Ureter (tissue), 1 donor: ENCODE results near the gene TSHZ2. TPM values are rescaled to one million over a fixed set of nuclear protein-coding genes. Genes with fewer than 3 reads are reported as not detected.
"Not testable (repeated sequence)": the region's sequence is repeated elsewhere in the genome, so short reads cannot be mapped to it uniquely, and the experiment has no call there.

Experiments
- DNase-seq: peaks from one replicate; pipeline ENCODE4 v3.0.0-alpha.2; 2020; ENCODE audit warnings: low spot score
- total RNA-seq: library from RNA; stranded (reverse); gene quantifications from one replicate; pipeline ENCODE4 v1.2.4, GENCODE V29; 2023
- donor health status: DM: yes; HTN: yes; CAD: no.

The TSHZ2 gene
- total RNA-seq, 1 donor from 2014 or later = 23.3 TPM

DNA sequence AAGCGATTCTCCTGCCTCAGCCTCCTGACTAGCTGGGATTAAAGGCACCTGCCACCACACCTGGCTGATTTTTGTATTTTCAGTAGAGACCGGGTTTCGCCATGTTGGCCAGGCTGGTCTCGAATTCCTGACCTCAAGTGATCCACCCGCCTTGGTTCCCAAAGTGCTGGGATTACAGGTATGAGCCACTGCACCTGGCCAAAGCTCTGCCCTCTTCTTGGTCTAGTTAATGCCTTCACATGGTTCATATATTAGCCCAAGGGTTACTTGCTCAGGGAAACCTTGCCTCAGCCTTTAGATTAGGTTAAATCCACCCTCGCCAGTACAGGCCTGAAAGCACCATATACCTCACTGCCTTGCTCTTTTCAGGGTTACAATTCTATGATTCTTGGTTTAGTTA is 26.1 kb downstream of the TSHZ2 start:
- DNase-seq = no peak

DNA sequence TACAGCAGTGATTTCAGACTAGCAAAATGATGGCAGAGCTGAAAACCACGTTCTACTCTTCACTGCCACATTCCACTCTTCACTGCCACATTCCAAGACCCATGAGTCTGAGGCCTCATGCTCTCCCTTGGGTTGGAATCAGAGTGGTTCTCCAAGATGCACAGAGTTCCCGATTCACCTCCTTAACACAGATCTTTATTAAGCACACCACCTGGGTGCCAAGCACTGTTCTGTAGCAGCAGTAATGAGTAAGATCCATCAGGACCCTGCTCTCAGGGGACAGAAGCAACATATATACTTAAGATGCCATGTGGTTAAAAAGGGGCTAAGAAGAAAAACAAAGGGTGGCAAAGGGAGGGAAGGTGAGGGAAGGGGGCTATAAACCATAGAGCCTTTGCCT is 26.9 kb downstream of the TSHZ2 start:
- no peak for DNase-seq

DNA sequence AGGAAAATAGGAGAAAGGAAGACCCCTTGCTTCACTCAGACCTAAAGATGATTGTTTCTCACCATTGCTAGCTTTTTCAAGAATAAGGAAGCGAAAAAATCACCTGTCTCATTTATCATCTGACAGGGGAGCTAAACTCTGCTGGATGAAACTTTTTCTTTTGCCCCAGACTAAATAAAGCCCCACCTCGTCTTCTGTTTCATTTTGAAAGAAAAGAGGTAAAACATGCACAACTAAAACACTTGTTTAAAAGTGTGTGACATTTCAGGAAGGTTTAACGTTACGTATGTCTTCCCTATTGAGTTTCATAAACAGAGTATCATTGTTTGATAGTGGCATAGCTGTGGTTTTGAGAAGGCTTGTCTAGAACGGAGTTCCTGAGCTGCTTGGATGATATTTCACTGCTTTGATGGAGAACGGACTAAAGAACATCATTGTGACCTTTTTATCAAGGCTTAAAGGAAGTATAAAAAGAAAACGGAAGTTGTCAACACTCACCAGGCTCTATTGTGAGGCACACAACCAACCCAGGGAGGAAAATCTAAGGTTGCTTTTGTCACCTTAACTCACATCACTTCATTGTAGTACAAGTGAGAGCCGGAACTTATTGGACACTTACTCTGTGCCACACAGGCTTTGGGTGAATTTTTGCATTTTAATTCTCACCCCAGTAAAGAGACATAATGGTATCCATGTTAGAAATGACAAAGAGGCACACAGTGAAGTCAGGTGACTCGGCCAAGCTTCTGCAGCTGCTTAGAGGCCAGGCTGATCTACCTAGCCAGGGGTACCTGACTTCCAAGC is 29.5 kb downstream of the TSHZ2 start:
- DNase-seq = no peak

DNA sequence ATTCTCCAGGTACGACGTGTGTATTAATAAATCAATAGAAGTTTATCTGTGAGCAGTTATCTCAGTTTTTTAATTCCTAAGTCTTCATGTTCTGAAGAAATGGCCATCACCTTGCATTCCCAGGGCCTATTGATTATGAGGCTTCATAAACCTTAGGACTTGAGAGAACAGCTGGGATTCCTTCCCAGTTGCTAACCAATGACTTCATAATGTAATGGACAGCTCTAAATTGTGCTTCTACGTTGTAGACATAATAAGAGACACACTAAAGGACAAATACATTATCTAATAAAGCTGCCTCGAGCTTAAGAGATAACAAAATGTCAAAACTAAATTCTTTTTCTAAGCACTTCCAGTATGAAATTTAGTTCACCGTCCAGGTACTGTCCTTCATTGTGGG is 30.6 kb downstream of the TSHZ2 start:
- DNase-seq = no peak

DNA sequence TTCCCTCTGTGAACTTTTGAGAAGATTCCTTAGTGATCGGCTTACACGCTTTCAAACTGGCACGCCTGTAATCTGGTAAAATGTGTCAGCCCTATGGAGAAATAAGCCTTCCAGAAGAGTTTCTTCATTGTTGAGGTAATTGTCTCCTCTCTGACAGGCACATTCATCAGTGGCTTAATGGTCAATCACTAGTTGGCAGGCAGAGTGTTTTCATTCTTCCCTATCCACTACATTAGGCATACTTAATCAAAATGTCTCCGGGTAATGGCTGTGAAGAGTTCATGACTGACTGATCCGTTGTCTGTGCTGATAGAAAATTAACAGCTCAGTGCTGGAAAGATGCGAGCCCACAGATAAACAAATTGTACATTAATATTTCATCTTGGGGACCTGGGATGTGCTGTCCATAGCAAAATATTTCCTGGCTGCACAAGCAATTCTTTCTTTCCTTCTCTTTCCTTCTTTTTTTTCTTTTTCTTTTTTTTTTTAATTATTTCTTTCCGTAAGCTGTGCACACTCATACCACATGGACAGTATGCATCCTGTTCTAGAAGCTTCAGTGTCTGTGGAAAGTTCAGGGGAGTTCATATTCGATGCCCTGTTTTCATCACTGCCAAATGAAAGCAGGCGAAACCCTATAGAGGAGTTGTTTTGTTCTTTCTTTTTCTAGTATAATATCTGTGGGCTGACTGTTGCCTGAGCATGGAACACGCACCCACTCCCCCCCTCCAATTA is 31.4 kb downstream of the TSHZ2 start:
- no peak for DNase-seq

DNA sequence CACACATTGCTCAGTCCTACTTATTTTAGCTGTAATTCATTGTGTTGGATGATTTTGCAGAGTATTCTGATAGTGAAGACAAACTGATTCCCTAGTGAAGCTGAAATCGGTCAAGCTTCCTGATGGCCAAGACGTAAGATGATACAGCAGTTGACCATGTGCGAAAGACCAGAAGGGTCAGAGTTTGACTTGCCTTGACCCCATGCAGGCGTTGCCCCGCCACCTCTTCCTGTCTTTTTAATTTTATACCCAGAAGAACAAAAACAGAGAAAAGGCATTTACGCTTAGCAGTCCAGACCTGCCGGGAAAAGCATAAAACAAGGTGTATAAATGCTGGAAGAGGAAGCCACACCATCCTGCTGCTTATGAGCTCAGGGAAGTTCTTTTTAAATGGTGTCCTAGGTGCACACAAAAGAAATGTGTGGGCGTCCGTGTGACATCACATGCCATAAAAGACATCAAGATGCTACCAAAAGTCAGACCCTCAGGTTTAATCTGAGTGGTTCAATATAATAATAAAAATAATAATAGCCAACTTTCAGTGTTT is 32.2 kb downstream of the TSHZ2 start:
- DNase-seq = no peak

DNA sequence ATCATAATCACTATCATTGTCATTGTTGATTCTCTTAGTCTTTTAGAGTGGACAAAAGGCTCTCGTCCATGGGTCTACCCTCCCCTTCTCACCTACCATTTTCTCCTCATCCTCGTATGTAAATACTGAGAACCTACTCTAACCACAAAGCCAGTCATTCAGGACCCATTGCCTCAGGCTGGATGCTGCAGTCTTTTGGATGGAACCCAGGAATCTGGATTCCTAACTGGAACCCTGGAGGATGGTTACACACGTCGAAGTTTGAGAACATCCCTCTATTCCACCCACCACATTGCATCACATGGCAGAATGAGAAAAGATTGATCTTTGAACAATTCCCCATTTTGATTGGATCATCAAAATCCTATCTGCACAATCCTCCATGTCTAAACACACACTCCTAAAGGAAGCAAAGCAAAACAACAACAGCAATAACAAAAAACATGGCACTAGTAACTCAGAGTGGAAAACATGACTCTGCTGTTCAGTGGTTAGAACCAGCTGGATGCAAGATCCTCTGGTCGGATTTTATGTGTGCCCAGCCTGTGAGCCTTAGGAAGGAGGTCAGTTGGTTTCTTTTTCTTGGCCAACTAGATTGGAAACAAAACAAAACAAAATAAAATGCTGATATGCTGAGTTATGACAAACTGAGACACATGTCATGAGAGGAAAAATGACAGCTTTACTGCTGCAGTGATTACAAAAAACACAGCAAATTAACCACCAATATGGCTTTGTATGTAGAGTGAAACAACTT is 38.0 kb downstream of the TSHZ2 start:
- DNase-seq = no peak

DNA sequence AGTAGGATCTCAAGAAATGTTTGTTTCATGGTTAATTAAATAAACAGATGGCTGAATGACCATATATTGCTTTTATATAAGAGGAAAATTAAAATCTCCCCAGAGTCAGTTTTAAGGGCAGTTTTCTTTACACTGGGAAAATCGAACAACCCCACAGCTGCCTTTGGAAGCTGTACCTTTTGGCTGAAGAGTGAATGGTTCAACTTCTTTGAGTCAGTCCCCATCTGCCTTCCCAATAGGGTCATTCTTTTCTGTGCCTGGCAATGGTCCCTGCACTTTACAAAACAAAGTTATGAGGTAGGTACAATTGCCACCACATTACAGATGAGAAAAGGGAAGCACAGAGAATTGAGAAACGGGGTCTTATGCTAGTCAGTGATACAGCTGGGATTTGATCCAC is 39.5 kb downstream of the TSHZ2 start:
- DNase-seq = no peak

DNA sequence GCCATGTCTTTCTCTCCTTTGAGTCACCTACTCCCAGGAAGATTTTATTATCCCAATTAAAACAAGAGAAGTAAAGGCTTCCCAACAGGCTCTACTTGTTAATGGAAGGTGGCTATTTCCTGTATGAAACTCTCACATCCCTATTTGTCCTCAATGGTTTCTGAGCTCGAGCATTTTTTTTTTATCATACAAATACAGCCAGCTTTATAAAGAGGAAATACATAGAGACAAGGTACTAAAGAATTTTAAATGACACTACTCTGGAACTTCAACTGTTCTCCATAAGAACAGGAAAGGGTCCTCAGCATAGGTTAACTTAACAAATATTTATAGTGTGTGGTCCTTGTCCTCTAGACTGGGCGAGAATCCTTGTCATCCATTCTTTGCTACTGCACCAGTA is 41.0 kb downstream of the TSHZ2 start:
- DNase-seq = no peak

DNA sequence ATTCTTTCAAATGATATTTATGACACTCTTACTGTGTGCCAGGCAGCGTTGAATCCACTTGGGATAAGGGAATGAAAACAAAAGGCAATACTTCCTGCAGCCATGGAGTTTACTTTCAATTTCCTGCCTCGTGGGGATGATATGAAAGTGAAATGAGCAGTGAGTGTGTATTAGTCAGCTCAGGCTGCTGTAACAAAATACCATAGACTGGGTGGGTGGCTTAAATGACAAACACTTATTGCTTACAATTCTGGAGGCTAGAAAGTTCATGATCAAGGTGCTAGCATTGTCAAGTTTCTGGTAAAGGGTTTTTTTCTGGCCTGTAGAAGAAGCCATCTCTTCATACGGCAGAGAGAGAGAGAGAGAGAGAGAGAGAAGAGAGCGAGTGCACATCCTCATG is 41.7 kb downstream of the TSHZ2 start:
- no peak for DNase-seq

DNA sequence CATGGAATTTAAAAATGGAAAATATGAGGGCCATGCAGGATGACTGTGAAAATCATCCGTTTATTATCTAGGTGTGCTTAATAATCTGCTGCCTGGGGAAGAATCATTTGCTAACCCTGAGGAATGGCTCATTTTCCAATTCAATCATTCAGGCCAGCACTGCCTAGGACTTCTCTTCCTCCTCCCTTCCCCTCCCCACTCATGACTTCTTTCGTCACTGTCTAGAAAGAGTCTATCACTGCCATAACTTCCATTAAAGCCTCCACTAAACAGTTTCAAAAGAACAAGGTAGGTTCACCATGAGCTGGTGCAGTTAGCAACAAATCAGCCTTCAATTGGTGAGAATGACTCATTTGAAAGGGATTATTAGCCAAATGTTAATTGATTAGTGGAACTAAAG is 43.9 kb downstream of the TSHZ2 start:
- no peak for DNase-seq

DNA sequence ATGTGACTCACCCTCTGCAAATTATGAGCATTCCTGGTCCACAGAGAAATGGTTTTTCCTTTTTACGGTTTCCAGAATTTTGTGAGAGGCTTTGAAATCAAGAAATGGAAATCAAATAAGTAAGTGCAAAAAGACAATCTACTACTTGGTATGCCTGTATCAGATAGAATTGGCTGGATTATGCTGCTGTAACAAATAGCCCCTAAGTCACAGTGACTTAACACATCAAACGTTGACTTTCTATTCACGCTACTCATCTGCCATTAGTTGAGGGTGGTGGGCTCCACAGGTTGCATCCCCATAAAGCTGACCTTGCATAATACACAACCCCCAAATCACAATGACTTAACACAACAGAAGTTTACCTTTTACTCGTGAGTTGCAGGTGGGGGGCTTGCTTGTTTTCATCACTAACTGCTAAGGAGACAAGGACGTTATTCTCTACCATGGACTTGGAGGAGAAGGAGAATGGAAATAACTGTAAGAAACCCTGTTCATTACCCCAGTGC is 44.4 kb downstream of the TSHZ2 start:
- no peak for DNase-seq

DNA sequence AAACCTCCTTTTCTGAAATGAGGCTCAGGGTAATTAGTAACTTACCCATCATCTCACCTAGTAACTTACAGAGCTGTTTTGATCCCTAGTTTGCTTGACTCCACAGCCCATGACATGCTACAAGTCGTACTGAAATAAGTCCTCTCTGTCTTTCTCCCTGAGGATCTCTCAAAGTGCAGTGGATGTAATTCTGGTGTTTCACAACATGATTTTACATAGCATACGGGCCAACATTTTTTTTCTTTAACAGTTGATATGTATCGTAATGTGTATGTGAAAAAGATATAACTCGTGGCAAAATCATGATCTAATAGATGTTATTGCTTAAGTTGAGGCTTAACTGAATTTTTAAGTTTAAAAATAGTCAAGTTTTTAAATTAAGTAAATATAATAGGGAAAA is 45.0 kb downstream of the TSHZ2 start:
- no peak for DNase-seq

DNA sequence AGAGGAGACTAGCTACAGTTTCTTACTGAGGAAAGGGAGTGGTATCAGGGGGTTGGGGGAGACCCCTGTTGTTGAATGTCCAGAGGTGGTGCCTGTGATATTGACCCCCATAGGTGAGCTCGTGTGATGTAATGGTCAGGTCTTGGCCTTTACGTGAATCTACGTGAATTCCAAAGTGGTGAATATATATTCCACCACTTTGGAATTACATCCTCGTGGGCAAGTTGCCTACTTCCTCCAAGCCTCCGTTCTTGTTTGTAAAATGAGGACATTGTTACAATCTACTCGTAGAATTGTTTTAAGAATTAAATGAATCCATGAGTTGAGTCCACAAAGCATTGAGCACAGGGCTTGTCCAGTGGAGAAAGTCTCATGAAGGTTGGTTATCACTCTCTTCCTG is 47.3 kb downstream of the TSHZ2 start:
- DNase-seq = no peak

DNA sequence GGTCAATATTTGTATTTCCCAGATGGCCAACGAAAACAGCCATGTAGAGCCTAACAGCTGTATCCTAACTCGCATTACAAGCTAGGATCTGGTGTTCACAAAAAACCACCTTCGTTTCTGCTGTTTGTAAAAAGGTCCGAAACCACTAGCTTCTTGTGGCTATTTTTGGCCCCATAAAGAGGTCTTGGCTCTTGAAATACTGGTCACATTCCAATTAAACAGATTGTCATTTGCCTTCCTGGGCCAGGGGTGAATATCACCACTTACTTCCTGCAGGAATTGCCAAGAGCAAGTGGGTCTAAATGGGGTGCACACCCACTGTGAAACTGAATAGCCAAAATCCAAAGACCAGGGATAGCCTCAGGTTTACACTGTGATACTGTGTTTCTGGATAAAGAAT is 48.2 kb downstream of the TSHZ2 start:
- DNase-seq = no peak

DNA sequence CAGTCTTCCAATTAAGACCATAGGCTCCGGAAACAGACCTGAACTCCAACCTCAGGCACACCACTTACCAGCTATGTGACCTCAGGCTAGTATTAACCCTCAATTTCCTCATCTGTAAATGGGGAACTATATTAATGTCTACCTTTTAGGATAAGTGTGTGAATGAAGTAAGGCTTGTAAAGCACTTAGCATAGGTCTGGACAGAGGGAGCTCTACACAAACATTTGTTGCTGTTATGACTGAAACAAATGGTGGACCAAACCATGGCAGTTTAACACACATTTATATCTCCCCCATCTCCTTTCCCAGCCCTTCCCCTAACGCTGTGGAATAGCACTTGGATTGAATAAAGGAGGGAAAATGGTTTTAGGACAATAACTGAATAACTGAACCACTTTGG is 48.7 kb downstream of the TSHZ2 start:
- DNase-seq = no peak

DNA sequence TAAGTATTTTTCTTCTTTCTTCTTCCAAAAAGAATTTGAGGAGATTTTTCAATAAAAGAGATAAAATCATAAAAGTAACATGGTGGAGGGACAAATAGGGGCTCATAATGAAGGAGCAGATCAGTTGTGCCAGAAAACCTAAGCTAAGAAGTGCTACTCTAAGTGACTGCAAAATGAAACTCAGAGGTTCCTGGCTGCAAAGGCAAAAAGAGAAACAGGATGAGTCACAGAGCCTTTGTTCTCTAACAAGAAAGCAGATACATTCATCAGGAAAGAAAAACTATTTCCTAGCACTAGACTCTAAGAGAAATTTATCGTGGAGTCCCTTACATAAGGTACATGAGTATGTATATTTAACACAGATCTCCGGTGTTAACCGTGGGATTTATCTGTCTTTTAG is 49.8 kb downstream of the TSHZ2 start:
- DNase-seq = no peak

DNA sequence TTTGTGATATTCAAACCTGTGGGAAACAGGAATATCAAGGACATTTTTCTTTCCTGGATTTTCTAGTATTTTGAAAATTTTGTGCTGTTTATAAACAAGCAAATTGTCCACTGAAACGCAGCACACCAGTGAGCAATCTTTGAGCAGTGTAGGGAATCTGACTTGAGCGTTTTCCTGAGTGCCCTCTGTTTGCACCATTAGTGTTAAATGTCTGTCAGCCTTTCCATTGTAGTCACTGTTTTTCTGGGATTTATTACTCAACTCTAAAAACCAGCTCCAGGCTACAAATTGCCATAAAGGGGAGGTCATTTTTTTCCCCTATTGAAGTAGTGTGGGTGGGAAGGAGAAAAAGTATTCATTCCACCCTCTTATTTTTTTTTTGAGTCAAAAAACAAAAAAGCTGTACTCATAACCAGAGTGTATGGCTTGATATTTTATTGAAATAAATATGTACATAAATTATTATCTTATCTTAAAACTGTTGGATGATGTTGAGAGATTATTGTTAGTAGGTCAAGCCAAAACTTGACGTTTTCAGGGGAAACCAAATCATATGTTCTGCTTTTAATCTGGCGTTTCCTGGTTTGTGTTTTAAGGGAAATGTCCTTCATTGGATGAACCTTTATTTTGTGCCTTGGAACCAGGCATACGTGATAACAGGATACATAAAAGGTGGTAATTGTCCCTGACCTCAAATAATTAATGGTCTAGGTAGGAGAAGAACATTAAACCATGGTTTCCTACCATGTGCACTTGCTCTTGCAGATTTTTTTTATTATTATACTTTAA is 51.8 kb downstream of the TSHZ2 start:
- DNase-seq = no peak

DNA sequence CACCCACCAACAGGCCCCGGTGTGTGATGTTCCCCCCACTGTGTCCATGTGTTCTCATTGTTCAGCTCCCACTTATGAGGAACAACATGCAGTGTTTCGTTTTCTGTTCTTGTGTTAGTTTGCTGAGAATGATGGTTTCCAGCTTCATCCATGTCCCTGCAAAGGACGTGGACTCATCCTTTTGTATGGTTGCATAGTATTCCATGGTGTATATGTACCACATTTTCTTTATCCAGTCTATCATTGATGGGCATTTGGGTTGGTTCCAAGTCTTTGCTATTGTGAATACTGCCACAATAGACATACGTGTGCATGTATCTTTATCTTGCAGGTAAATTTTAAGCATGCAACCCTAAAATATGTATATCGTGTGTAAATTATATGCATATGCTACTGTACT is 52.5 kb downstream of the TSHZ2 start:
- DNase-seq = not testable (repeated sequence)

DNA sequence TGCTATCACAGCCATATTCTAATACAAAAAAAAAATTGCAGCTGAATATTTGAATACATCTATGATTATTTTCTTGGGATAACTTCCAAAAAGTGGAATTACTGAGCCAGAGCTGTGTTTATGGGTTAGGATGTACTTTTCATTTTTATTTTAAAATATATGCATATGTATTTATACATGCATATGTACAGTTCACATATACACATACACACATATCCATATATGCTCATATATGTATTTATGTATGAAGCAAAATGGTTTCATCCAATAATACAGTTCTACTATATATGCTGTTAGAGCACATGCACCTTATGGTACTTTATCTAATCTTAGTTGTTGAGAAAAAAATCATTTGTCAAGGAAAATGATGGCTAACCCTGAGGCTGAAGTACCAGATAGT is 54.9 kb downstream of the TSHZ2 start:
- no peak for DNase-seq

DNA sequence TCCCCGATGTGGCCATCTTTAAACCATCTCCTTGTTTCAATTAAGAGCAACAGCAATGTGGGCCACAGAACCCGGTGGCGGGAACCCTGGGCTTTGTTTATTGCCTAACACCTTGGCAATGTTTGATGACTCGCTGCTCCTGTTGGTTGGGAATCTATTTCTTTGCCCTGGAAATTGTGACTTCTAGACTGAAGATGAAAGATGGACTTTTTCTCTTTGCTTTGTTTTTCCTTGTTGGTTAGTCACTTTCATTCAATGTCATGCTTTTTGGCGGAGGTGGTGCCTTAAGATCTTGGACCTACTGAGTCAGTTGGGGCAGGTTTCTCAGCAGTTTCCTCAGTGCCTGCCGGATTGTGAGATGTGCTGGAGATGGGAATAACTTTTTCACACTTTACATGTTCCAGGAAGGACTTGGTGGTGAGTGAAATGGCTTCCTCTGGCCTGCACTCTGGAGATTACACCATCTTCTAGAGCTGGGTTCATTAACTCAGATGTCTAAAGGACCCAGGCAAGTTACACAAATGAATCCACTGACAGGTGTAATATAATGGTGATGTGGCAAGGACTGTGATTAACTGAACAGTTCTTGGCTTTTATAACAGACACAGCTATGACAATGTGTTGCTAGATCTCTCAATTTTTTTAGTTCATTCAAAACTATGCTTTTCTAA is 56.3 kb downstream of the TSHZ2 start:
- DNase-seq = no peak
